Bone marrow (tissue), 2 donors: Measurements from ENCODE around the gene ATRAID.
"Not testable (repeated sequence)": the region's sequence is repeated elsewhere in the genome, so short reads cannot be mapped to it uniquely, and the experiment has no call there.

ENCODE experiments used
- DNase-seq, 2 donors: peaks; one replicate each; lab custom pipeline; 2025; lab: John Stamatoyannopoulos, UW

Gene ATRAID

GRCh38 chr2:27211943-27212625 lies at the start of gene ATRAID, which contains the start of gene SLC5A6:
Gene ATRAID, plus strand, starts transcription at chr2:27212041. Its CDS starts 328 bp downstream, at chr2:27212369.
Gene SLC5A6, minus strand, starts transcription at chr2:27212268. Its CDS starts 4,618 bp downstream, at chr2:27207650.
- DNase-seq, result peak; percentile 67 to 84

GRCh38 chr2:27162151-27163121 lies 49.4 kb upstream of the ATRAID start:
- DNase-seq, result no peak

DNA sequence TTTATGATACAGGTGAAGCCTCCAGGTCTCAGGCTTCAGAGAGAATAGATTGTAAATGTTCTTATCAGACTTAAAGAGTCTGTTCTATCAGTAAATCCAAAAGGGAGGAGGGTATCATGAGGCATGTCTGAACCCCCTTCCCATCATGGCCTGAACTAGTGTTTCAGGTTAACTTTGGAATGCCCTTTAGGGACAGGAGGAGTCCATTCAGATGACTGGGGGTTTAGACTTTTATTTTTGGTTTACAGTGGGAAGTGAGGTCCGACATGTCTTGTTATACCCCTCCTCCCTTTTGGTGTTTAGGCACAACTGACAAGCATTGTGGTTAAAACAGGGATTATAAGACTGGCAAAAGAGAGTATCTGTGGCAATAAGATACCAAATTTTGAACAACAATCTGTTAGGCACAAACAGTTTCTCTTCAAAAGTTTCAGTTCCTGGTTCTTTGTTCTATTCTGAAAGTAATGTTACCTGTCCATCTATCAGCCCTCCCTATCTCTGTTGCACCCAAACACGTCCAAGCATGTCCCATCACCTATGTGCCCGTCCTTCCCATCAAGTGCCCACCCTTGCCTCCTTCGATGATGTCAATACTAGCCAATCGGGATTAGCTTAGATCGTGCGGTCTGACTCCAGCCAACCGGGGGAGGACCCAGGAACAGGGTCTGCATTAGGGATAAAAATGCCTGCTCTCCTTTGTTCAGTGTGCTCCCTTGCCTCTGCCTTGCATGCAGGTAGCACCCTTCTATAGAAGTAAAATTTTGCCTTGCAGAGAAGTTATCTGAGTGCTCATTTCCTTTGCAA lies 46.7 kb upstream of the ATRAID start:
- DNase-seq, result no peak

DNA sequence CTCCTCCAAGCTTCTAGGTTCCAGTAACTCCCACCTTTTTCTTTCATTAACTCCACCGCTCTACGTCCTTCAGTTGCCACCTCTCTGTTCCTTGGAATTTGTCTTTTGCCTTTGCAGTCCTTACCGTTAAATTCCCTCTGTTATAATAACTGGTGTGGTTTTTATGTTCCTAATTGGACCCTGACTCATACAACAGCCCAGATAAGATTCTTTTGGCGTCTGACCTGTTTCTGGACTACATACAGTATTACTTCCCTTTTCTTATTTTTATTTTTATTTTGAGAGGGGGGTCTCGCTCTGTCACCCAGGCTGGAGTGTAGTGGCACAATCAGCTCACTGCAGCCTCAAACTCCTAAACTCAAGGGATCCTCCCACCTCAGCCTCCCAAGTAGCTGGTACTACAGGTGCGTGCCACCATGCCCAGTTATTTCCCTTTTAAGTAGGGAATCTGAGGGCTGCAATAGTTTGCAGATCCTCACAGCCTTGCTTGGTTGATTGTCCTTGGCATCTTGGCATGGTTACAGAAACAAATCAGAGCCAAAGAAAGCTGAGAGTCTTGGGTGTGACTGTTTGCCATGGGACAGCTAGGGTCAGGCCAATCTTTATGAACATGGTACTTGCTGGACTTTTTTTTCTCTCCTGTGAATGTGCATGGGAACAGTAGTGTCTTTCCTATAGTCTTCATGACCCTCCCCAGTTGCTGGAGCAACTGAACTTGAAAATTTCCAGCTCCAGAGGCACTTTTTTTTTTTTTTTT lies 41.1 kb upstream of the ATRAID start:
- DNase-seq, result no peak

DNA sequence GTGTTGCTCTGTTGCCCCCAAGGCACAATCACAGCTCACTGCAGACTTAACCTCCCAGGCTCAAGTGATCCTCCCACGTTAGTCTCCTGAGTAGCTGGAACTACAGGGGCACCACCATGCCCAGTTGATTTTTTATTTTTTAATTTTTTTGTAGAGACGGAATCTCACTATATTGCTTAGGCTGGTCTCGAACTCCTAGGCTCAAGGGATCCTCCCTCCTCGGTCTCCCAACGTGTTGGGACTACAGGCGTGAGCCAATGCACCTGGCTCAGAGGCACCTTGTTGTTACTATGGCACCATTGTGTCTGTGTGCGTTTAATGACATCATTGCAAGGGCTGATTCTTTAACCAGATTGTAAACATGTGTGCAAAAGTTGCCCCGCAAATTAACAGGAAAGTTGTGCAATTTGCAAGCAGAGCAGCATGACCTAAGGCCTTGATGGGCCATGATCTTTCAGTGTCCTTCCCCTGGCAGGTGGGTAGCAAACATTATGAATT lies 40.4 kb upstream of the ATRAID start:
- no peak for DNase-seq

GRCh38 chr2:27174638-27175037 lies 37.2 kb upstream of the ATRAID start:
- DNase-seq, result no peak

GRCh38 chr2:27175330-27175729 lies 36.5 kb upstream of the ATRAID start:
- no peak for DNase-seq

DNA sequence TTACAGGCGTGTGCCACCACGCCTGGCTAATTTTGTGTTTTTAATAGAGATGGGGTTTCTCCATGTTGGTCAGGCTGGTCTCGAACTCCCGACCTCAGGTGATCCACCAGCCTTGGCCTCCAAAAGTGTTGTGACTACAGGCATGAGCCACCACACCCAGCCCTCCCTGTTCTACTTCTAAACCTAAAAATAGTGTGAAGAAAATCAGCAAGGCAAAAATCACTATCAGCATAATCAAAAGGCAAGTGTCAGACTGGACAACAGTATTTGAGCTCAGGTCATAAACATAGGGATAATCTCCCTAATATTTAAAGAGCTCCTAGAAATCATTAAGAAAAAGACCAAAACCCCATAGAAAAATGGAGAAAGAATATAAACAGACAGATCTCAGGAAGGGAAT lies 36.1 kb upstream of the ATRAID start:
- not testable (repeated sequence) for DNase-seq

DNA sequence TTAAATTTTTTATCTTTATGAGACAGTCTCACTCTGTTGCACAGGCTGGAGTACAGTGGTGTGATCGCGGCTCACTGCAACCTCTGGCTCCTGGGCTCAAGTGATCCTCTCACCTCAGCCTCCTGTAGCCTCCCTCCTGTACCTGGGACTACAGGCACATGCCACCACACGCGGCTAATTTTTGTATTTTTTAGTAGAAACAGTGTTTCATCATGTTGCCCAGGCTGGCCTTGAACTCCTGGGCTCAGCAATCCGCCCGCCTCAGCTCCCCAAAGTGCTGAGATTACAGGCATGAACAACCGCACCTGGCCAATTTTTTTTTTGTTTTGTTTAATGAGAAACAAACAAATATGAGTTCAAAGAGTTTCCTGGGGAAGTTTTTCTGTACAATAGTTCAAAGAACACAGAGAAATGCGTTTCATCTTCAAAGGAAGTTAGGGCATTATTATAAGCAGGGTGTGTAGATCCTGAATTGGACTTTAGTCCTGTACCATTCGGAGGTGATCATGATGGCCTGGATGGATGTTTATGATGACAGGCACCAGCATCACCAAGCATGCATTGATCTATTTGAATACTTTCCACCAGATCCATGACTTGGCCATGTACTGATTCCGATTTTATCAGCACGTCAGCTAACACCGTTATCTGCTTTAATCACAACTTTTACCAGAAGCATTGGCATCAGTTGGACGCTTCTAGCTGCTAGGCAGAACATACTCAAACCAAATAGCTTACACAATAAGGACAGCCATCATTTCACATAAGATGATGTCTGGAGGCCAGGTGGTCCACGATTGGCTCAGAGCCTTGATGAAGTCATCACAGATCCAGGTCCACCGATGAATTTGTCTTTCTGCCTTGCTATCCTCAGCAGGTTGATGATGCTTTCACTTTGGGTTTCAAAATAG lies 34.1 kb upstream of the ATRAID start:
- no peak for DNase-seq

- no peak for DNase-seq
These were observed 33.4 kb upstream of the ATRAID start for GRCh38 chr2:27178469-27178868.

DNA sequence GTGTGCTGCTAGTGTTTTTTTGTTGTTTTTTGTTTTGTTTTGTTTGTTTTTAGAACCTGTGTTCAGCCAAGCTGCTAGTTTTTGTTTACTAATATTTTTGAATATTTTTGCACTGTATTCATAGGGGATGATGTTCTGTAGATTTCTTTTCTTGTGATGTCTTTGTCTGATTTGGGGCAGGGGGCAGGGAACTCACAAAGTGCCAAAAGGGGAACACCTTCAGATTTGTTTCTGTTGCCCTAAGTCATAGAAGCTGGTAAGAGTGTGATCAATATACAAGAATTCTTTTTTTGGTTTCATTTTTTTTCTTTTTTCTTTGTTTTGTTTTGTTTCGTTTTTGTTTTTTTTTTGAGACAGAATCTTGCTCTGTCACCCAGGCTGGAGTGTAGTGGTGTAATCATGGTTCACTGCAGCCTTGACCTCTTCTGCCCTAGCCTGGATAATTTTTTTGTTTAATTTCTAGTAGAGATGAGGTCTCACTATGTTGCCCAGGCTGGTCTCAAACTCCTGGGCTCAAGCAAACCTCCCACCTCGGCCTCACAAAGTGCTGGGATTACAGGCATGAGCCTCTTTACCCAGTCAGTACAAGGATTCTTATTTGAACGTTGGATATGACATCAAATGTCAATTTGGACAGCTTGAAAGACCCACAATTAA lies 32.4 kb upstream of the ATRAID start:
- no peak for DNase-seq

- DNase-seq, result no peak
These were observed 29.5 kb upstream of the ATRAID start for GRCh38 chr2:27182346-27182745.

- no peak for DNase-seq
These were observed 27.7 kb upstream of the ATRAID start for GRCh38 chr2:27184115-27184514.

GRCh38 chr2:27185331-27186026 lies 26.4 kb upstream of the ATRAID start:
- DNase-seq, result peak in 1 of 2 donors; percentile 6

DNA sequence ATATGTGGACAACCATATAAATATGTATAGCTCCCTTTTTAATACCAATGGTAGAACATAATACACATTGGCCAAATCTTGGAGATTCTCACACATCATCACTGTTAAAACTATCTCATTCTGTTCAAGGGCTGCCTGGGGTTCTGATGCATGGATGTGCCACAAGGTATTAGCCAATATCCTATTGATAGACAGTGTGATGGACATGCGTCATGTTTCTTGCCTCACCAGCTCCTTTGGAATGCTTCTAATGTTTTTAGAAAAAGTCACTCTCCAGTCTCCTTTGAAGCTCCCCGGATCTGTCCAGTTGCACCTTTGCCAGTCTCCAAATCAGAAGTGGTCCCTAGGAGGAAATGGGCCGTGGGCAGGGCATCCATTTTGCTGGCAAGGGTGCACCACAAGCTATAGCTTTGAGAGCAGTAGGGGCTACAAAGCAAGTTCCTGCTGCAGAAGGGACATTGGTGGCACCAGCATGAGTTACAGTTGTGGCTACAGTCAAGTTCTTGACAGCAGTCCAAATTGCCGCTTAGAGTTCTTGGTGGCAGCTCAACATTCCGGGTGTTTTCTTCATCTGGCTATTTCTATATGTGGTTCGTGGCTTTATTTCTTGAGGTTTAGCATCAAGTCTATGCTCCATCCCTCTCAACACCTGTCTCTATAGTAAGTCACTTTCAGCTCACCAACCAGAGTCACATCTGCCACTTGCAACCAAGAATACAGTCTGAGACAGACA lies 25.1 kb upstream of the ATRAID start:
- DNase-seq, result no peak

DNA sequence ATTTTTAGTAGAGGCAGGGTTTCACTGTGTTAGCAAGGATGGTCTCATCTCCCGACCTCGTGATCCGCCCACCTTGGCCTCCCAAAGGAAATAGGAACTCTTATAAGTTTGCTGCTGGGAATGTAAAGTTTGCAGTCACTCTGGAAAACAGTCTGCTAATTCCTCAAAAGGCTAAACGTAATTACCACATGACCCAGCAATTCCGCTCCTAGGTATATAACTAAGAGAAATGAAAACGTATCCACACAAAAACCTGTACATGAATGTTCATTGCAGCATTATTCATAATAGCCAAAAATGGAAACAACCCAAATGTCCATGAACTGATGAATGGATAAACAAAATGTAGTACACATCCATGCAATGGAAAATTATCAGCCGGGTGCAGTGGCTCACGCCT lies 21.9 kb upstream of the ATRAID start:
- no peak for DNase-seq

DNA sequence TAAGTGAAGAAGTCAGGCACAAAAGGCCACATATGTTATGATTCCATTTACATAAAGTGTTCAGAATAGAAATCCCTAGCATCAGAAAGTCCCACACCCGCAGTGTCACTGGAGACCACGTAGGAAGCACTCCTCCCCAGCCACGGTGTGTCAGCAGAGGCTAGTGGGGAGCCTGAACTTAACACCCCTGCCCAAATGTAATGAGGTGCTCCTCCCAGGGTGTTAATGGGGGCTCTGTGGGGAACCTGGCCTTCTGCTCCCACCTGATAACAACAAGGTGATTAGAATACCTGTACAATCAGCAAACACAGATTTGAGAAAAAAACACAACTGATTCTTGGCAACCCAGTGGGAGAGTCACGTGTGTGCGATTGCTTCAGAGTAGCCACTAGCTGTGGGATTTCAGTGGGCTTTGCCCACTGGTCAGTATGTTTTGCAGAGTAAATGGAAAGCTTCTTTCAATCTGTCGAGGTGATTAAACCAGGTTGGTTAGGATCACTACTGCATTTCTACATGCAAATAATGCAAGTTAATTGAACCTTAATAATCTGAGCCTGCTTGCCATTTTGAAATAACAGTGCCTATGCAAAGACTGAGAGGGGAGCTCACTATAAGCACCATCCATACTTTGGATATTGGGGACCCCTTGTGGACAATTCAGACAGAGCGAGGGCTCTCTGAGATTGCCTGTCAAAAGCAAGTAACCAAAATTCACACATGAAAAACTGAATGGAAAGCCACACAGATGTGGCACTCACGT lies 20.6 kb upstream of the ATRAID start:
- DNase-seq, result peak in 1 of 2 donors; percentile 62
